Spleen (tissue), 11 donors: ENCODE results near the gene RGS19. TPM values are rescaled to one million over a fixed set of nuclear protein-coding genes. Genes with fewer than 3 reads are reported as not detected.

ENCODE experiments used
- DNase-seq: peaks from one replicate; pipeline ENCODE4 v3.0.0-alpha.2; 2020
- H3K27ac ChIP-seq, 8 donors: fragments of 200-600 bp; sonication (generic) in 7 of 8; 1 replicate in 4 of 8; 2 replicates in 4 of 8; pipeline versions ENCODE4 v1.5.0 to v1.8.0; 2016 to 2021; ENCODE audit warnings: inconsistent platforms in 4 of 8, mild to moderate bottlenecking in 4 of 8, moderate library complexity in 1 of 8
- H3K27me3 ChIP-seq, 7 donors: fragments of 200-600 bp; sonication (generic) in 6 of 7; replicated peaks in 1 of 7; 1 replicate in 4 of 7; 2 replicates in 3 of 7; pipeline versions ENCODE4 v1.5.0 to v1.8.0; 2016 to 2021; ENCODE audit warnings: inconsistent platforms in 3 of 7, mild to moderate bottlenecking in 1 of 7
- H3K36me3 ChIP-seq, 6 donors: fragments of 200-600 bp; sonication (generic) in 5 of 6; 1 replicate in 4 of 6; 2 replicates in 2 of 6; pipeline versions ENCODE4 v1.5.0 to v1.8.0; 2016 to 2021; ENCODE audit warnings: inconsistent platforms in 2 of 6
- H3K4me1 ChIP-seq, 6 donors: fragments of 200-600 bp; sonication (generic) in 5 of 6; 1 replicate in 3 of 6; 2 replicates in 3 of 6; pipeline versions ENCODE4 v1.5.0 to v1.8.0; 2016 to 2021; ENCODE audit warnings: inconsistent platforms in 3 of 6
- H3K4me3 ChIP-seq, 8 donors: fragments of 200-600 bp; sonication (generic) in 7 of 8; 1 replicate in 4 of 8; 2 replicates in 4 of 8; pipeline versions ENCODE4 v1.5.0 to v1.8.0; 2016 to 2021; ENCODE audit warnings: inconsistent platforms in 4 of 8, mild to moderate bottlenecking in 4 of 8, moderate library complexity in 2 of 8
- H3K9me3 ChIP-seq, 8 donors: fragments of 200-600 bp; sonication (generic) in 7 of 8; 1 replicate in 4 of 8; 2 replicates in 4 of 8; pipeline versions ENCODE4 v1.5.0 to v1.8.0; 2016 to 2021; ENCODE audit warnings: inconsistent platforms in 4 of 8
- POLR2A ChIP-seq, 3 donors: fragments of 450-650 bp; IDR thresholded peaks; one replicate each; pipeline ENCODE4 v1.5.1; 2017; ENCODE audit warnings: antibody characterized with exemption in 3 of 3, mild to moderate bottlenecking in 1 of 3
- POLR2AphosphoS5 ChIP-seq, 3 donors: sonication (generic); formaldehyde crosslinking; IDR thresholded peaks; one replicate each; pipeline ENCODE4 v1.5.1; 2017; ENCODE audit warnings: antibody characterized with exemption in 3 of 3
- WGBS, 5 donors: extraction: QIAGEN DNeasy Blood & Tissue Kit in 3 of 5; methylation state at CpG; one replicate each; pipeline versions ENCODE4 v1.1.5 to v1.1.7; 2013 to 2018; 5-methylcytosine and 5-hydroxymethylcytosine counted together
- intact Hi-C: fragments of 100-400 bp; cut with DNase I; formaldehyde crosslinking; loops from one replicate; pipeline ENCODE4 v1.15.0; 2023; ENCODE audit warnings: low total_unique reads
- polyA plus RNA-seq, 3 donors: library from polyadenylated mRNA; stranded (reverse); fragments of 200-250 nt; gene quantifications; one replicate each; pipeline ENCODE4 v1.2.1, GENCODE V29; 2013
- total RNA-seq, 7 donors: library from RNA; depleted of rRNA in 3 of 7; stranded (reverse); fragments of >200 nt in 3 of 7; fragmentation: NEBNext Ultra II Directional in 4 of 7; extraction: Animal tissue kit (Norgen Biotek cat#: 25700) in 4 of 7; gene quantifications; one replicate each; pipeline versions ENCODE4 v1.1.0 to v1.2.1, GENCODE V29; 2016 to 2021
- TF ChIP-seq, protein P1 (sequence below), 11 experiments: fragments of 200-600 bp in 7 of 11; fragments of 450-650 bp in 4 of 11; sonication (generic) in 4 of 11; IDR thresholded peaks in 8 of 11; conservative IDR thresholded peaks in 3 of 11; 1 replicate in 7 of 11; 2 replicates in 4 of 11; pipeline versions ENCODE4 v1.4.0 to v1.8.0; 2016 to 2021; ENCODE audit warnings: antibody characterized with exemption in 11 of 11, inconsistent platforms in 4 of 11, mild to moderate bottlenecking in 1 of 11
- donor health status: healthy with polysubstance abuse.
- donor health status: DM: no; HTN: no; CAD: no; lungs with moderate emphysema.
- donor health status: DM: no; HTN: no; CAD: no.
- donor health status: Bipolar disorder and iron deficiency.
- donor health status: healthy.
- donor health status: DM: no; HTN: no; CAD: no.
- donor health status: DM: yes; HTN: yes; CAD: no.

RGS19 gene
- total and polyA plus RNA-seq, 10 donors: 80.4 to 186 (median 102) TPM

DNA sequence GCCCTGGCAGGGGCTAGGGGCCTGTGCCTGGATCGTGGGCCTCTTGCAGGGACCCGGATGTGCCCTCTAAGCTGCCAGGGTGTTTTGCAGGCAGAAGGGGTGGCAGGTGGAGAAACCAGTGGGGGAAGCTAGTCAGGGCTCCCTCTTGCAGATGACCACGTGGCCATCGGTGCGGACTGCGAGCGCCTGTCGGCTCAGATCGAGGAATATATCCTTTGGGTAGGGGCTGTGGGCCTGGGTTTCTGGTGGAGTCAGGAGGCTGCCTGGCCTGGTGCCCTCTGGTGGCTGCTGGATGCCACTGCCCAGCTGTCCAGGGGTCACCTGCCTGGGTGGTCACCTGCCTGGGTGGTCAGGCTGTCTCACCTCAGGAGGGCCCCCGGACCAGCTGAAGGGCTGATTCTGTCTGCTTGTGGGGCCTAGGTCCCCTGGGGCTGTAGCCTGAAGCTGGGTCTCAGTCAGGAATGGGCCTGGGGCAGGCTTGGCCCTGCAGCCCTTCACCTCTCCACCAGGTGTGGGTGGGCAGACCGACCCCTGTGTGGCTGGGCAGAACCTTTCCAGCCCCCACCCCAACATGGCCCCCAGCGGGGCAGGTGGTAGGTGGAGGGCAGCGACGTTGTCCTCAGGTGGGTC is 9.6 kb downstream of the RGS19 start:
- Histone ChIP-seq H3K27me3 (no peaks in the 10 kb centered on the region), H3K4me1 (peaks cover 18 to 100% (median 81%) of the 10 kb centered on the region in 6 donors), H3K9me3 (no peaks in the 10 kb centered on the region), H3K27ac (no peak overlapping the region), H3K4me3 (no peak overlapping the region), H3K36me3 (peaks cover 0 to 39% (median 32%) of the 10 kb centered on the region in 6 donors)
- intact Hi-C loops: no loop called here
- peak; percentile 85 for DNase-seq
- TF ChIP-seq, protein P1, sequence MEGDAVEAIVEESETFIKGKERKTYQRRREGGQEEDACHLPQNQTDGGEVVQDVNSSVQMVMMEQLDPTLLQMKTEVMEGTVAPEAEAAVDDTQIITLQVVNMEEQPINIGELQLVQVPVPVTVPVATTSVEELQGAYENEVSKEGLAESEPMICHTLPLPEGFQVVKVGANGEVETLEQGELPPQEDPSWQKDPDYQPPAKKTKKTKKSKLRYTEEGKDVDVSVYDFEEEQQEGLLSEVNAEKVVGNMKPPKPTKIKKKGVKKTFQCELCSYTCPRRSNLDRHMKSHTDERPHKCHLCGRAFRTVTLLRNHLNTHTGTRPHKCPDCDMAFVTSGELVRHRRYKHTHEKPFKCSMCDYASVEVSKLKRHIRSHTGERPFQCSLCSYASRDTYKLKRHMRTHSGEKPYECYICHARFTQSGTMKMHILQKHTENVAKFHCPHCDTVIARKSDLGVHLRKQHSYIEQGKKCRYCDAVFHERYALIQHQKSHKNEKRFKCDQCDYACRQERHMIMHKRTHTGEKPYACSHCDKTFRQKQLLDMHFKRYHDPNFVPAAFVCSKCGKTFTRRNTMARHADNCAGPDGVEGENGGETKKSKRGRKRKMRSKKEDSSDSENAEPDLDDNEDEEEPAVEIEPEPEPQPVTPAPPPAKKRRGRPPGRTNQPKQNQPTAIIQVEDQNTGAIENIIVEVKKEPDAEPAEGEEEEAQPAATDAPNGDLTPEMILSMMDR (IDR thresholded peaks at IDR 0.05 in 8 of 11, conservative IDR thresholded peaks at IDR 0.05 in 3 of 11): peak; percentile 48 to 87 (median 79)
- TF ChIP-seq POLR2A (IDR thresholded peaks at IDR 0.05): no peak
- TF ChIP-seq POLR2AphosphoS5 (IDR thresholded peaks at IDR 0.05): peak; percentile 35 to 77 (median 38)
- WGBS, 5 donors: 44 to 77% (median 63%) methylated on average over 4 to 14 of the region's 14 CpGs

DNA sequence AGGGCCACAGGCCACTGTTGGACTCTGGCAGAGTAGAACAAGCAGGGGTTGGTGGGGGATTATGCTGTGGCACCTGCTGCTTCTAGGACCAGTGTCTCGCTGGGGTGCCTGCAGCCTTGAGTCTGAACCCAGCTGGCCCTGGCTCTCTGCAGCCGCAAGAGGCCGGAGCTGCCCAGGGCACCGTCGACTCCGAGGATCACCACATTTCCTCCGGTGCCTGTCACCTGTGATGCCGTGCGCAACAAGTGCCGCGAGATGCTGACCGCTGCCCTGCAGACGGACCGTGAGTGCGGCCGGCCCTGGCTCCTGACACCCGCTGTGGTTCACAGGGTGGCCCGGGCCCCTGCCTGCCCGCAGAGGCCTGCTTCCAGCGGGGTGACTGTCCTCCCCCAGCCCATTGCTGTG is 10.1 kb downstream of the RGS19 start:
- TF ChIP-seq, protein P1 (IDR thresholded peaks at IDR 0.05 in 8 of 11, conservative IDR thresholded peaks at IDR 0.05 in 3 of 11): no peak
- TF ChIP-seq POLR2A (IDR thresholded peaks at IDR 0.05): no peak
- TF ChIP-seq POLR2AphosphoS5 (IDR thresholded peaks at IDR 0.05): no peak
- no peaks in the 10 kb centered on the region for H3K27me3 ChIP-seq
- H3K4me1 ChIP-seq: peaks cover 22 to 100% (median 84%) of the 10 kb centered on the region in 6 donors
- peak overlapping the region in 1 of 8 donors; percentile 39 for H3K27ac ChIP-seq
- no peak for DNase-seq
- WGBS, 5 donors: 80 to 85% (median 82%) methylated on average over 10 to 20 of the region's 20 CpGs
- intact Hi-C loops: no loop called here
- H3K9me3 ChIP-seq: no peaks in the 10 kb centered on the region
- no peak overlapping the region for H3K4me3 ChIP-seq
- H3K36me3 ChIP-seq: peaks cover 0 to 34% (median 27%) of the 10 kb centered on the region in 6 donors

DNA sequence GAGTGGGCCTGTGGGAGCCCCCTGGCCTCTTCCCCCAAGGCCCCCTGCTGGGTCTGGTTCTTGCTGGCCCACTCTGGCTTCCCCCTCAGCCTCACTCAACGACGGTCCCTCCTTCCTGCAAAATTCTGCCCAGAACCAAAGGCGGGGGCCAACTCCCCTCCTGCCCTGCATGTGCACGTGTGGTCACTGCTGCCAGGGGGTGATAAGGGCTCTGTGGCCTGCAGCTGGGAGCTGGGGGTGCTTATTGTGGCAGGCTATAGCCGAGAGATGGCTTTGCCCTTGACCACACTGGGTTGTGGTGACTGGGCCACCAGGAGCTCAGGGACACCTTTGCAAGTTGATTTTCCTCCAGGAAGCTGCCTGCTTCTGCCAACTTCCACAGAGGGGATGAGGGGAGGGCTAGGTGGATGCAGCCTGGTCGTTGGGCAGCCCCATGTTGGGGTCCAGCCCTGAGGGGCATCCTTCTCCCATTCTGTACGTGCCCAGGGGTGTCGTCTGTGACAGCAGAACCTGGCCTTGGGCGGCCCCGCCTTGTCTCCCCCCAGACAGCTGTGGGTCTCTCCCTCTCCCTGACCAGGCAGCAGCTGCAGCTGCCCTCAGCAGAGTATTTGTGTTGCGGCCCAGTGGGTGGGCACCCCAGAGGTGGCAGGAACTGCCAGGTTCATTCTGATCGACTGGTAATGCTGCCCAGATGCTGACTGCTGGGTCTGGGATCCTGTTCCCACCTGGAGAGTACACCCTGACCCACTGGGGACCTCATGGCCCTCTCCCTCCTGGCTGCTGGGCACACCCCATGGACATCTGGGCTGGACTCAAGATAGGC is 10.7 kb downstream of the RGS19 start:
- 47 to 65% (median 54%) methylated on average over 10 to 12 of the region's 12 CpGs for WGBS, 5 donors
- H3K4me1 ChIP-seq: peaks cover 28 to 100% (median 87%) of the 10 kb centered on the region in 6 donors
- H3K36me3 ChIP-seq: peaks cover 0 to 28% (median 21%) of the 10 kb centered on the region in 6 donors
- no peak overlapping the region for H3K4me3 ChIP-seq
- no peaks in the 10 kb centered on the region for H3K27me3 ChIP-seq
- H3K9me3 ChIP-seq: no peaks in the 10 kb centered on the region
- TF ChIP-seq, protein P1 (IDR thresholded peaks at IDR 0.05 in 8 of 11, conservative IDR thresholded peaks at IDR 0.05 in 3 of 11): no peak
- TF ChIP-seq POLR2AphosphoS5 (IDR thresholded peaks at IDR 0.05) (peak in 2 of 3 donors; percentile 34 to 63), POLR2A (IDR thresholded peaks at IDR 0.05) (no peak)
- H3K27ac ChIP-seq: peak overlapping the region in 1 of 8 donors; percentile 39
- intact Hi-C loops: no loop called here
- no peak for DNase-seq
